Measurements from ENCODE around the gene OR13C9. TPM values are rescaled to one million over a fixed set of nuclear protein-coding genes. Genes with fewer than 3 reads are reported as not detected.
"Not testable (repeated sequence)": the region's sequence is repeated elsewhere in the genome, so short reads cannot be mapped to it uniquely, and the experiment has no call there.

The OR13C9 gene, protein sequence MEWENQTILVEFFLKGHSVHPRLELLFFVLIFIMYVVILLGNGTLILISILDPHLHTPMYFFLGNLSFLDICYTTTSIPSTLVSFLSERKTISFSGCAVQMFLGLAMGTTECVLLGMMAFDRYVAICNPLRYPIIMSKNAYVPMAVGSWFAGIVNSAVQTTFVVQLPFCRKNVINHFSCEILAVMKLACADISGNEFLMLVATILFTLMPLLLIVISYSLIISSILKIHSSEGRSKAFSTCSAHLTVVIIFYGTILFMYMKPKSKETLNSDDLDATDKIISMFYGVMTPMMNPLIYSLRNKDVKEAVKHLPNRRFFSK
- not detected for total RNA-seq

DNA sequence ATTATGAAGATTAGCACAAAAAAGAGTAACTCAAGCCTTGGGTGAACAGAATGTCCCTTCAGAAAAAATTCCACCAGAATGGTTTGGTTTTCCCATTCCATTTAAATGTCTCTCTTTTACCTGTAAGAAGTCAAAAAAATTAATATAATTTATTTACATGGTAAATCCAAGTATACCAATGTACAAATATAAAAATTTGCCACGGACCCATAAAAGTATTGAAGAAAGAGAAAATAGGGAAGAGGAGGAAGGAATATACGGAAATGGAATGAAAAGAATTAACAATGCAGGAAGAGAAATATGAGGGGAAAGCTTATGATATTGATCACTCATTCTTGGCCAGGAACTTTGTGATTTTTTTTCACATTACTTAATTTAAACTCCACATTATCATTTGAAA is at the start of gene OR13C9:
Gene OR13C9 (minus strand): TSS at position 101 of the 400 bp plus-strand sequence. CDS start 0 bp downstream, at position 101.
- no peaks in the 10 kb centered on the region for H3K36me3 ChIP-seq
- no peak within 1 kb of the TSS for H3K4me3 ChIP-seq
- TF ChIP-seq, protein P1, sequence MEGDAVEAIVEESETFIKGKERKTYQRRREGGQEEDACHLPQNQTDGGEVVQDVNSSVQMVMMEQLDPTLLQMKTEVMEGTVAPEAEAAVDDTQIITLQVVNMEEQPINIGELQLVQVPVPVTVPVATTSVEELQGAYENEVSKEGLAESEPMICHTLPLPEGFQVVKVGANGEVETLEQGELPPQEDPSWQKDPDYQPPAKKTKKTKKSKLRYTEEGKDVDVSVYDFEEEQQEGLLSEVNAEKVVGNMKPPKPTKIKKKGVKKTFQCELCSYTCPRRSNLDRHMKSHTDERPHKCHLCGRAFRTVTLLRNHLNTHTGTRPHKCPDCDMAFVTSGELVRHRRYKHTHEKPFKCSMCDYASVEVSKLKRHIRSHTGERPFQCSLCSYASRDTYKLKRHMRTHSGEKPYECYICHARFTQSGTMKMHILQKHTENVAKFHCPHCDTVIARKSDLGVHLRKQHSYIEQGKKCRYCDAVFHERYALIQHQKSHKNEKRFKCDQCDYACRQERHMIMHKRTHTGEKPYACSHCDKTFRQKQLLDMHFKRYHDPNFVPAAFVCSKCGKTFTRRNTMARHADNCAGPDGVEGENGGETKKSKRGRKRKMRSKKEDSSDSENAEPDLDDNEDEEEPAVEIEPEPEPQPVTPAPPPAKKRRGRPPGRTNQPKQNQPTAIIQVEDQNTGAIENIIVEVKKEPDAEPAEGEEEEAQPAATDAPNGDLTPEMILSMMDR (IDR thresholded peaks at IDR 0.05) = no peak
- no peak for DNase-seq (ENCODE audit: low spot score)
- H3K27me3 ChIP-seq = no peaks in the 10 kb centered on the region
- no peaks in the 10 kb centered on the region for H3K4me1 ChIP-seq
- no peak within 1 kb of the TSS for H3K27ac ChIP-seq
- H3K9me3 ChIP-seq = peaks cover 0 to 6% of the 10 kb centered on the region in 2 donors

DNA sequence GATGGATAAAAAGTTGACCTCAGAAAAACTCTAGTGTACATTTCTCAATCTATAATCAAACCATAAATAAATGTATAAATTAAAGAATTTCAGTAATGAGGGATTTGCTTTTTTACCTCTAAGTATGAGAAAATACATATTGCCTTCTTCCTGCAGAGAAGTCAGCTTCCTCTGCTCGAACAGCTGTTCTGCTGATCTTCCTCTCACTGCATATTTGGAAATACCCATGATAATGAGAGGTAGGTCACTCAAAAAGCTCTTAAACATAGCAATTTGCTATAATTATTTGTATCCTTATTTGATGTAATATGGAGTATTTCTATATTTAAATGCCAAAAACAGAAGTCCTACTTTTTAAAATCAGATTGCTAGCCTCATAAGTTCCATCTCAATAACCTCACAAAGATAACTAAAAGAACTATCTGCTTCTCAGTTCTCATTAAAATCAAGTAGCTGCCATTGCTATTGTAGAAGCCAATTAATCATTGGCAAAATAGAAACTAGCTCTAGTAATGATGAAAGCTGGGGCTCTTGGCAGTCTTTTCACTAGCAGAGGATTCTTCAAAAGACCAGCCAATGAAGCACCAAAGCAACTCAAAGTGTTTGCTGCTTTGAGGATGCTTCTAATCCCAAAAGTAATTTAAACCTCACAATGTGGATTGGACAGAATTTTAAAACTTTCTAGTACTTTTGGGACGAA is 40.6 kb upstream of the OR13C9 start:
- Histone ChIP-seq H3K9me3 (peaks cover 0 to 3% of the 10 kb centered on the region in 2 donors), H3K36me3 (no peaks in the 10 kb centered on the region), H3K27ac (no peak overlapping the region), H3K4me1 (no peaks in the 10 kb centered on the region), H3K27me3 (no peaks in the 10 kb centered on the region), H3K4me3 (no peak overlapping the region)
- no peak for DNase-seq (ENCODE audit: low spot score)
- TF ChIP-seq, protein P1 (IDR thresholded peaks at IDR 0.05) = no peak

DNA sequence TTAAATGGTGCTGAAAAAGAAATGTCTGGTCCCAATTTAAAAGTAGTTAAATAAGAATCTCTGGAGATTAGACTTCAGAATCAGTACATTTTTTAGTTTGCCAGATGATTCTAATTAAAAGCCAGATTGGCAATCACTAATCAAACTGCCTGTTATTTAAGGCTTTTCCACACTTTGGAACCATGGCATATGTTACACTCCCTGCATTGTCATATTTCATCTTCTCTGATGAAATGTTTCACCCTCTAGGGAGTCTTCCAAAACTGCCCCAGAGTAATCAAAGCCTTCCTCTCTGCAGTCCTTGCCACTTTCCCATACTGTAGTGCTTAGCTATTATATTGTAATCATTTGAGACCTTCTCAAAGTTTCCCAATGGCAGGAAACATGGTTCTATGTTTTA is 17.5 kb upstream of the OR13C9 start:
- DNase-seq (ENCODE audit: low spot score) = no peak
- TF ChIP-seq, protein P1 (IDR thresholded peaks at IDR 0.05) = no peak
- Histone ChIP-seq H3K4me1 (no peaks in the 10 kb centered on the region), H3K4me3 (no peak overlapping the region), H3K27me3 (no peaks in the 10 kb centered on the region), H3K27ac (no peak overlapping the region), H3K9me3 (peaks cover 0 to 23% of the 10 kb centered on the region in 2 donors), H3K36me3 (no peaks in the 10 kb centered on the region)

DNA sequence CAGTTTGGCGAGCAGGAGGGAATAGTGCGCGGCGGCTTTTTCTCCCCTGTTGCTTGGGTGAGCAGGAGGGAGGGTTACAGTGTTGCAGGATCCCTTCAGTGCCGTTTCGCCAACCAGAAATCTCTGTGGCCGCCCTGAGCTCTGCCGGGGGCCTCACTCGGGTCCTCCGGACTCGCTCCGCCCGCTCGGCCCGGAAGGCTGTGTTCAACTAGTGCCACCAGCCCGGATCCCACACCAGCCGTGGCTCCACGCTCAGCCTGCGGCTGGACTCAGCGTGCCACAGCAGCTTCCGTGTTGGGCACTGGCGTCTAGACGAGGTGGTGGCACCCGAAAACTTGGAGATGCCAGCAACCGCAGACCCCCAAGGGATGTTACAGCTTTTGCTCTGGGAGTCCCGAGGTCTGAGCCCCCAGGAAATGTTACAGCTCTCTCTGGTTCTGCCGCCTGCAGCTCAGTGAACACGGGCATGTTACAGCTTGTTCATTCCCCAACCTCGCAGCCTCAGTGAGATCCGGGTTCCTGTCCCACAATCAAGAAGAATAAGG is 16.0 kb upstream of the OR13C9 start:
- Histone ChIP-seq H3K4me1 (no peaks in the 10 kb centered on the region), H3K4me3 (no peak overlapping the region), H3K27ac (no peak overlapping the region), H3K27me3 (no peaks in the 10 kb centered on the region), H3K9me3 (peaks cover 0 to 14% of the 10 kb centered on the region in 2 donors), H3K36me3 (no peaks in the 10 kb centered on the region)
- TF ChIP-seq, protein P1 (IDR thresholded peaks at IDR 0.05) = no peak
- DNase-seq (ENCODE audit: low spot score) = no peak

DNA sequence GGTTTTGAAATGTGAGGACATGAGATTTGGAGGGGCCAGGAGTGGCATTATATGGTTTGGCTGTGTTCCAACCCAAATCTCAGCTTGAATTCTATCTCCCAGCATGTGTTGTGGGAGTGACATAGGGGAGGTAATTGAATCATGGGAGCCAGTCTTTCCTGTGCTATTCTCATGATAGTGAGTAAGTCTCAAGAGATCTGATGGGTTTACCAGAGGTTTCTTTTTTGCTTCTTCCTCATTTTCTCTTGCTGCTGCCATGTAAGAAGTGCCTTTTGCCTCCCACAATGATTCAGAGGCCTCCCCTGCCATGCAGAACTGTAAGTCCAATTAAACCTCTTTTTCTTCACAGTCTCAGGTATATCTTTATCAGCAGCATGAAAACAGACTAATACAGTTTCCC is 8.0 kb upstream of the OR13C9 start:
- H3K27ac ChIP-seq; DNase-seq (ENCODE audit: low spot score); H3K4me3 ChIP-seq; H3K4me1 ChIP-seq; H3K27me3 ChIP-seq; H3K9me3 ChIP-seq; H3K36me3 ChIP-seq: not testable (repeated sequence)

DNA sequence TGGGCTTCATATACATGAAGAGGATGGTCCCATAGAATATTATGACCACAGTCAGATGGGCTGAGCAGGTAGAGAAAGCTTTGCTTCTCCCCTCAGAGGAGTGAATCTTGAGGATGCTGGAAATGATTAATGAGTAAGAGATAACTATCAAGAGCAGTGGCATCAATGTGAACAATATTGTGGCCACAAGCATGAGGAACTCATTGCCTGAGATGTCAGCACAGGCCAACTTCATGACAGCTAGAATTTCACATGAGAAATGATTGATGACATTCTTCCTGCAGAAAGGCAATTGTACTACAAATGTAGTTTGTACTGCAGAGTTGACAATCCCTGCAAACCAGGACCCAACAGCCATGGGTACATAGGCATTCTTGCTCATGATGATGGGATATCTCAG is 586 bp downstream of the OR13C9 start:
- H3K27me3 ChIP-seq = no peaks in the 10 kb centered on the region
- no peak for DNase-seq (ENCODE audit: low spot score)
- no peak overlapping the region for H3K27ac ChIP-seq
- H3K36me3 ChIP-seq = no peaks in the 10 kb centered on the region
- TF ChIP-seq, protein P1 (IDR thresholded peaks at IDR 0.05) = no peak
- peaks cover 0 to 6% of the 10 kb centered on the region in 2 donors for H3K9me3 ChIP-seq
- no peaks in the 10 kb centered on the region for H3K4me1 ChIP-seq
- H3K4me3 ChIP-seq = no peak overlapping the region

All from right atrium auricular region (tissue), 2 donors.